ENCODE data around the gene CA10.

Gene CA10

GRCh38 chr17:51908841-51909537 lies 249.5 kb downstream of the CA10 start:
- H3K14ac ChIP-seq (ENCODE audit: low read length): no peak overlapping the region
- H2AK5ac ChIP-seq (ENCODE audit: low read depth, low read length): no peak overlapping the region
- H2AFZ ChIP-seq (ENCODE audit: low read length): no peak overlapping the region
- H4K8ac ChIP-seq (ENCODE audit: low read depth, low read length): no peak overlapping the region
- no peak overlapping the region for H3K4me2 ChIP-seq (ENCODE audit: insufficient read depth, low read length, poor library complexity, severe bottlenecking)
- H2BK120ac ChIP-seq (ENCODE audit: low read depth, low read length): no peak overlapping the region
- no peak overlapping the region for H2BK5ac ChIP-seq (ENCODE audit: low read length)
- H3K79me1 ChIP-seq (ENCODE audit: low read depth, low read length): no peaks in the 10 kb centered on the region
- DNase-seq (ENCODE audit: low spot score): no peak
- H2BK12ac ChIP-seq (ENCODE audit: low read length): no peak overlapping the region
- peaks cover 0 to 2% of the 10 kb centered on the region in 2 donors for H3K4me1 ChIP-seq (ENCODE audit: control insufficient read depth in 2 of 2, insufficient read depth in 1 of 2, low read depth in 1 of 2, low read length in 2 of 2)
- H3K4ac ChIP-seq (ENCODE audit: low read length): no peak overlapping the region
- H3K9me3 ChIP-seq (replicated peaks in 1 of 2; ENCODE audit: control insufficient read depth in 2 of 2, insufficient read depth in 1 of 2, low read depth in 1 of 2, low read length in 2 of 2): no peaks in the 10 kb centered on the region
- H3K4me3 ChIP-seq (ENCODE audit: low read length in 2 of 2): no peak overlapping the region
- H3K9ac ChIP-seq (ENCODE audit: low read depth, low read length, poor library complexity): no peak overlapping the region
- no peak overlapping the region for H3K27ac ChIP-seq (replicated peaks; ENCODE audit: low read length)
- no peak overlapping the region for H2BK15ac ChIP-seq (ENCODE audit: low read length)
- H4K91ac ChIP-seq (ENCODE audit: low read depth, low read length, poor library complexity): no peak overlapping the region
- H3K36me3 ChIP-seq (replicated peaks in 1 of 2; ENCODE audit: control insufficient read depth in 2 of 2, insufficient read depth in 2 of 2, low read length in 2 of 2): no peaks in the 10 kb centered on the region
- no CpG with 5 or more reads among the region's 7 CpGs for WGBS, 2 donors (ENCODE audit: extremely low coverage in 2 of 2, insufficient read length in 2 of 2, insufficient replicate concordance in 1 of 2)
- H3K23ac ChIP-seq (ENCODE audit: low read depth, low read length, poor library complexity): no peak overlapping the region
- H3K27me3 ChIP-seq (ENCODE audit: control insufficient read depth in 3 of 3, insufficient read depth in 3 of 3, low read depth in 1 of 3, low read length in 3 of 3): no peaks in the 10 kb centered on the region
- no peak overlapping the region for H3K18ac ChIP-seq (ENCODE audit: low read length)

- H4K8ac ChIP-seq (ENCODE audit: low read depth, low read length): no peak overlapping the region
- no CpG with 5 or more reads among the region's 2 CpGs for WGBS, 2 donors (ENCODE audit: extremely low coverage in 2 of 2, insufficient read length in 2 of 2, insufficient replicate concordance in 1 of 2)
- no peak overlapping the region for H3K18ac ChIP-seq (ENCODE audit: low read length)
- no peak overlapping the region for H3K4me3 ChIP-seq (ENCODE audit: low read length in 2 of 2)
- no peak overlapping the region for H3K9ac ChIP-seq (ENCODE audit: low read depth, low read length, poor library complexity)
- H2BK12ac ChIP-seq (ENCODE audit: low read length): no peak overlapping the region
- H2AK5ac ChIP-seq (ENCODE audit: low read depth, low read length): no peak overlapping the region
- H2BK120ac ChIP-seq (ENCODE audit: low read depth, low read length): no peak overlapping the region
- no peak overlapping the region for H2BK5ac ChIP-seq (ENCODE audit: low read length)
- no peak overlapping the region for H2AFZ ChIP-seq (ENCODE audit: low read length)
- no peak overlapping the region for H3K23ac ChIP-seq (ENCODE audit: low read depth, low read length, poor library complexity)
- H3K14ac ChIP-seq (ENCODE audit: low read length): no peak overlapping the region
- H4K91ac ChIP-seq (ENCODE audit: low read depth, low read length, poor library complexity): no peak overlapping the region
- H2BK15ac ChIP-seq (ENCODE audit: low read length): no peak overlapping the region
- no peaks in the 10 kb centered on the region for H3K9me3 ChIP-seq (replicated peaks in 1 of 2; ENCODE audit: control insufficient read depth in 2 of 2, insufficient read depth in 1 of 2, low read depth in 1 of 2, low read length in 2 of 2)
- DNase-seq (ENCODE audit: low spot score): no peak
- H3K27me3 ChIP-seq (ENCODE audit: control insufficient read depth in 3 of 3, insufficient read depth in 3 of 3, low read depth in 1 of 3, low read length in 3 of 3): no peaks in the 10 kb centered on the region
- no peaks in the 10 kb centered on the region for H3K79me1 ChIP-seq (ENCODE audit: low read depth, low read length)
- no peak overlapping the region for H3K4ac ChIP-seq (ENCODE audit: low read length)
- H3K4me2 ChIP-seq (ENCODE audit: insufficient read depth, low read length, poor library complexity, severe bottlenecking): no peak overlapping the region
- H3K36me3 ChIP-seq (replicated peaks in 1 of 2; ENCODE audit: control insufficient read depth in 2 of 2, insufficient read depth in 2 of 2, low read length in 2 of 2): no peaks in the 10 kb centered on the region
- H3K27ac ChIP-seq (replicated peaks; ENCODE audit: low read length): no peak overlapping the region
- H3K4me1 ChIP-seq (ENCODE audit: control insufficient read depth in 2 of 2, insufficient read depth in 1 of 2, low read depth in 1 of 2, low read length in 2 of 2): peaks cover 0 to 2% of the 10 kb centered on the region in 2 donors
These were observed 251.5 kb downstream of the CA10 start for GRCh38 chr17:51907041-51907440.

- H3K27me3 ChIP-seq (ENCODE audit: control insufficient read depth in 3 of 3, insufficient read depth in 3 of 3, low read depth in 1 of 3, low read length in 3 of 3): no peaks in the 10 kb centered on the region
- no peak overlapping the region for H2BK5ac ChIP-seq (ENCODE audit: low read length)
- no peak overlapping the region for H3K27ac ChIP-seq (replicated peaks; ENCODE audit: low read length)
- no peaks in the 10 kb centered on the region for H3K9me3 ChIP-seq (replicated peaks in 1 of 2; ENCODE audit: control insufficient read depth in 2 of 2, insufficient read depth in 1 of 2, low read depth in 1 of 2, low read length in 2 of 2)
- H2BK15ac ChIP-seq (ENCODE audit: low read length): no peak overlapping the region
- no peak overlapping the region for H3K18ac ChIP-seq (ENCODE audit: low read length)
- no peak overlapping the region for H3K14ac ChIP-seq (ENCODE audit: low read length)
- no peak overlapping the region for H3K4ac ChIP-seq (ENCODE audit: low read length)
- no peak overlapping the region for H3K4me2 ChIP-seq (ENCODE audit: insufficient read depth, low read length, poor library complexity, severe bottlenecking)
- no CpG with 5 or more reads among the region's 3 CpGs for WGBS, 2 donors (ENCODE audit: extremely low coverage in 2 of 2, insufficient read length in 2 of 2, insufficient replicate concordance in 1 of 2)
- no peak overlapping the region for H2BK120ac ChIP-seq (ENCODE audit: low read depth, low read length)
- no peak overlapping the region for H3K9ac ChIP-seq (ENCODE audit: low read depth, low read length, poor library complexity)
- H3K79me1 ChIP-seq (ENCODE audit: low read depth, low read length): no peaks in the 10 kb centered on the region
- no peaks in the 10 kb centered on the region for H3K4me1 ChIP-seq (ENCODE audit: control insufficient read depth in 2 of 2, insufficient read depth in 1 of 2, low read depth in 1 of 2, low read length in 2 of 2)
- H3K23ac ChIP-seq (ENCODE audit: low read depth, low read length, poor library complexity): no peak overlapping the region
- H2AFZ ChIP-seq (ENCODE audit: low read length): no peak overlapping the region
- H2AK5ac ChIP-seq (ENCODE audit: low read depth, low read length): no peak overlapping the region
- H4K8ac ChIP-seq (ENCODE audit: low read depth, low read length): no peak overlapping the region
- H3K4me3 ChIP-seq (ENCODE audit: low read length in 2 of 2): no peak overlapping the region
- DNase-seq (ENCODE audit: low spot score): no peak
- no peak overlapping the region for H4K91ac ChIP-seq (ENCODE audit: low read depth, low read length, poor library complexity)
- H2BK12ac ChIP-seq (ENCODE audit: low read length): no peak overlapping the region
- no peaks in the 10 kb centered on the region for H3K36me3 ChIP-seq (replicated peaks in 1 of 2; ENCODE audit: control insufficient read depth in 2 of 2, insufficient read depth in 2 of 2, low read length in 2 of 2)
These were observed 254.1 kb downstream of the CA10 start for GRCh38 chr17:51904379-51904778.

GRCh38 chr17:51901242-51901641 lies 257.3 kb downstream of the CA10 start:
- no peak overlapping the region for H2BK12ac ChIP-seq (ENCODE audit: low read length)
- no CpG with 5 or more reads among the region's 1 CpG for WGBS, 2 donors (ENCODE audit: extremely low coverage in 2 of 2, insufficient read length in 2 of 2, insufficient replicate concordance in 1 of 2)
- no peaks in the 10 kb centered on the region for H3K9me3 ChIP-seq (replicated peaks in 1 of 2; ENCODE audit: control insufficient read depth in 2 of 2, insufficient read depth in 1 of 2, low read depth in 1 of 2, low read length in 2 of 2)
- DNase-seq (ENCODE audit: low spot score): no peak
- H3K14ac ChIP-seq (ENCODE audit: low read length): no peak overlapping the region
- no peak overlapping the region for H2BK15ac ChIP-seq (ENCODE audit: low read length)
- no peak overlapping the region for H3K23ac ChIP-seq (ENCODE audit: low read depth, low read length, poor library complexity)
- H3K36me3 ChIP-seq (replicated peaks in 1 of 2; ENCODE audit: control insufficient read depth in 2 of 2, insufficient read depth in 2 of 2, low read length in 2 of 2): no peaks in the 10 kb centered on the region
- no peak overlapping the region for H2AFZ ChIP-seq (ENCODE audit: low read length)
- no peak overlapping the region for H2BK120ac ChIP-seq (ENCODE audit: low read depth, low read length)
- no peaks in the 10 kb centered on the region for H3K79me1 ChIP-seq (ENCODE audit: low read depth, low read length)
- no peak overlapping the region for H3K4me3 ChIP-seq (ENCODE audit: low read length in 2 of 2)
- H4K8ac ChIP-seq (ENCODE audit: low read depth, low read length): no peak overlapping the region
- H3K9ac ChIP-seq (ENCODE audit: low read depth, low read length, poor library complexity): no peak overlapping the region
- no peak overlapping the region for H2BK5ac ChIP-seq (ENCODE audit: low read length)
- H4K91ac ChIP-seq (ENCODE audit: low read depth, low read length, poor library complexity): no peak overlapping the region
- H3K4me2 ChIP-seq (ENCODE audit: insufficient read depth, low read length, poor library complexity, severe bottlenecking): no peak overlapping the region
- no peak overlapping the region for H3K27ac ChIP-seq (replicated peaks; ENCODE audit: low read length)
- H3K27me3 ChIP-seq (ENCODE audit: control insufficient read depth in 3 of 3, insufficient read depth in 3 of 3, low read depth in 1 of 3, low read length in 3 of 3): no peaks in the 10 kb centered on the region
- no peak overlapping the region for H3K18ac ChIP-seq (ENCODE audit: low read length)
- no peak overlapping the region for H3K4ac ChIP-seq (ENCODE audit: low read length)
- no peaks in the 10 kb centered on the region for H3K4me1 ChIP-seq (ENCODE audit: control insufficient read depth in 2 of 2, insufficient read depth in 1 of 2, low read depth in 1 of 2, low read length in 2 of 2)
- H2AK5ac ChIP-seq (ENCODE audit: low read depth, low read length): no peak overlapping the region
